H1 (cell line): ENCODE data around the gene TRAF3. TPM values are rescaled to one million over a fixed set of nuclear protein-coding genes. Genes with fewer than 3 reads are reported as not detected.

Source experiments
- CTCF ChIA-PET: fragments of 300-600 bp; sonication (Branson Sonifier 250); formaldehyde crosslinking; loops from one replicate; lab custom pipeline; 2021; ENCODE audit not compliant: partially characterized antibody; lab: Charles Lee
- POLR2A ChIA-PET: fragments of 300-600 bp; sonication (Branson Sonifier 250); formaldehyde crosslinking; loops from one replicate; lab custom pipeline; 2021; ENCODE audit warnings: inconsistent platforms; ENCODE audit not compliant: partially characterized antibody; lab: Charles Lee
- DNase-seq, 2 experiments: peaks; one replicate each; pipeline versions ENCODE4 v3.0.0 to v3.0.0-alpha.2; 2010 to 2022; ENCODE audit warnings: low spot score in 2 of 2, low read depth in 1 of 2, mixed read lengths in 1 of 2
- FAIRE-seq: peaks from 2 replicates; lab custom pipeline; 2011; peaks lifted over from hg19 to GRCh38; lab: Jason Lieb, UNC
- H2AFZ ChIP-seq: 2 replicates; pipeline ENCODE4 v1.8.1; 2012; ENCODE audit warnings: low read length, inconsistent platforms
- H2AK5ac ChIP-seq: 2 replicates; pipeline ENCODE4 v1.6.1; 2013; ENCODE audit warnings: low read depth, low read length
- H2BK120ac ChIP-seq: replicated peaks from 2 replicates; pipeline ENCODE3; 2013; ENCODE audit warnings: low read depth, low read length, inconsistent platforms
- H2BK12ac ChIP-seq: 2 replicates; pipeline ENCODE4 v1.6.1; 2013; ENCODE audit warnings: low read depth, low read length
- H2BK15ac ChIP-seq: 2 replicates; pipeline ENCODE4 v1.6.1; 2013; ENCODE audit warnings: low read length
- H2BK20ac ChIP-seq: 2 replicates; pipeline ENCODE4 v1.6.1; 2013; ENCODE audit warnings: low read length
- H2BK5ac ChIP-seq: 2 replicates; pipeline ENCODE4 v1.6.1; 2013; ENCODE audit warnings: low read depth, low read length
- H3K14ac ChIP-seq: 2 replicates; pipeline ENCODE4 v1.6.1; 2013; ENCODE audit warnings: inconsistent platforms; ENCODE audit not compliant: insufficient read length
- H3K18ac ChIP-seq: 2 replicates; pipeline ENCODE4 v1.6.1; 2013; ENCODE audit warnings: low read length; ENCODE audit errors: extremely low read depth
- H3K23ac ChIP-seq: 2 replicates; pipeline ENCODE4 v1.6.1; 2013; ENCODE audit warnings: inconsistent platforms; ENCODE audit not compliant: insufficient read length
- H3K23me2 ChIP-seq: 2 replicates; pipeline ENCODE4 v1.6.1; 2013; ENCODE audit warnings: low read depth, low read length
- H3K27ac ChIP-seq: 2 replicates; pipeline ENCODE4 v1.6.1; 2011; ENCODE audit warnings: low read depth, low read length, inconsistent platforms
- H3K27me3 ChIP-seq, 4 experiments: replicated peaks in 1 of 4; 1 replicate in 1 of 4; 2 replicates in 3 of 4; pipeline versions ENCODE4 v1.6.1 to v1.8.1; 2011 to 2013; ENCODE audit warnings: low read length in 3 of 4, mild to moderate bottlenecking in 3 of 4, inconsistent platforms in 2 of 4, mixed read lengths in 2 of 4, moderate library complexity in 1 of 4; ENCODE audit not compliant: control insufficient read depth in 3 of 4, insufficient read depth in 3 of 4; ENCODE audit errors: extremely low read depth in 1 of 4
- H3K36me3 ChIP-seq, 4 experiments: 2 replicates each; pipeline versions ENCODE4 v1.6.1 to v1.8.1; 2011 to 2013; ENCODE audit warnings: mild to moderate bottlenecking in 4 of 4, low read length in 3 of 4, moderate library complexity in 2 of 4, control low read depth in 1 of 4, inconsistent platforms in 1 of 4; ENCODE audit not compliant: insufficient read depth in 4 of 4, control insufficient read depth in 2 of 4
- H3K4ac ChIP-seq: replicated peaks from 2 replicates; pipeline ENCODE3; 2013; ENCODE audit warnings: low read length, low read depth, mixed read lengths, inconsistent platforms; ENCODE audit not compliant: insufficient read length
- H3K4me1 ChIP-seq, 4 experiments: replicated peaks in 1 of 4; 1 replicate in 1 of 4; 2 replicates in 3 of 4; pipeline versions ENCODE4 v1.6.1 to v1.8.1; 2011 to 2013; ENCODE audit warnings: low read length in 3 of 4, inconsistent platforms in 2 of 4, mixed read lengths in 1 of 4; ENCODE audit not compliant: insufficient read depth in 4 of 4, control insufficient read depth in 3 of 4
- H3K4me2 ChIP-seq, 2 experiments: 2 replicates each; pipeline versions ENCODE4 v1.6.1 to v1.8.1; 2011 to 2013; ENCODE audit warnings: low read depth in 2 of 2, low read length in 2 of 2, control low read depth in 1 of 2, inconsistent platforms in 1 of 2, mild to moderate bottlenecking in 1 of 2; ENCODE audit not compliant: insufficient read depth in 1 of 2
- H3K4me3 ChIP-seq, 4 experiments: fragments of 200-600, 300-600 bp in 1 of 4; sonication (generic), shearing (Covaris generic), sonication (Bioruptor Twin) in 1 of 4; 2 replicates each; pipeline versions ENCODE4 v1.5.1 to v1.8.1; 2011 to 2016; ENCODE audit warnings: low read length in 4 of 4, low read depth in 3 of 4, control low read depth in 2 of 4, inconsistent platforms in 2 of 4, mild to moderate bottlenecking in 2 of 4, mixed read lengths in 1 of 4, moderate library complexity in 1 of 4; ENCODE audit not compliant: insufficient read depth in 2 of 4; ENCODE audit errors: extremely low read depth in 1 of 4
- H3K56ac ChIP-seq: replicated peaks from 2 replicates; pipeline ENCODE3; 2013; ENCODE audit warnings: low read depth, mild to moderate bottlenecking, mixed read lengths, low read length, inconsistent platforms; ENCODE audit not compliant: insufficient read length
- H3K79me1 ChIP-seq: 2 replicates; pipeline ENCODE4 v1.6.1; 2013; ENCODE audit warnings: low read depth, low read length, control low read depth
- H3K79me2 ChIP-seq, 2 experiments: 2 replicates each; pipeline versions ENCODE4 v1.6.1 to v1.8.1; 2012 to 2013; ENCODE audit warnings: low read length in 2 of 2, mild to moderate bottlenecking in 2 of 2, inconsistent platforms in 1 of 2; ENCODE audit not compliant: insufficient read depth in 2 of 2, control insufficient read depth in 1 of 2
- H3K9ac ChIP-seq, 4 experiments: replicated peaks in 1 of 4; 1 replicate in 1 of 4; 2 replicates in 3 of 4; pipeline versions ENCODE4 v1.6.1 to v1.8.1; 2011 to 2013; ENCODE audit warnings: low read depth in 3 of 4, low read length in 3 of 4, control low read depth in 2 of 4, mild to moderate bottlenecking in 2 of 4, moderate library complexity in 2 of 4, inconsistent platforms in 1 of 4; ENCODE audit errors: extremely low read depth in 1 of 4
- H3K9me3 ChIP-seq, 2 experiments: 2 replicates each; pipeline versions ENCODE4 v1.6.1 to v1.8.1; 2012 to 2013; ENCODE audit warnings: mild to moderate bottlenecking in 2 of 2, moderate library complexity in 2 of 2, control low read depth in 1 of 2, inconsistent platforms in 1 of 2, low read depth in 1 of 2, low read length in 1 of 2, mixed read lengths in 1 of 2; ENCODE audit not compliant: insufficient read depth in 2 of 2
- H4K20me1 ChIP-seq, 2 experiments: replicated peaks in 1 of 2; 2 replicates each; pipeline versions ENCODE3 to v1.8.1; 2011 to 2013; ENCODE audit warnings: inconsistent platforms in 2 of 2, low read length in 2 of 2, mild to moderate bottlenecking in 1 of 2; ENCODE audit not compliant: insufficient read depth in 2 of 2, control insufficient read depth in 1 of 2
- H4K5ac ChIP-seq: 2 replicates; pipeline ENCODE4 v1.6.1; 2013; ENCODE audit warnings: low read length, low read depth, mixed read lengths, inconsistent platforms; ENCODE audit not compliant: insufficient read length
- H4K8ac ChIP-seq: 2 replicates; pipeline ENCODE4 v1.8.0; 2013; ENCODE audit warnings: mild to moderate bottlenecking, moderate library complexity, low read length, inconsistent platforms; ENCODE audit not compliant: insufficient read depth; ENCODE audit errors: extremely low read depth
- H4K91ac ChIP-seq: replicated peaks from 2 replicates; pipeline ENCODE3; 2013; ENCODE audit warnings: low read length, mixed read lengths, inconsistent platforms; ENCODE audit not compliant: insufficient read length
- NANOG ChIP-seq: IDR thresholded peaks from 2 replicates; pipeline ENCODE4 v1.6.1; 2011; ENCODE audit warnings: low read length, low read depth, mild to moderate bottlenecking, inconsistent platforms; ENCODE audit not compliant: insufficient read depth, poor library complexity, severe bottlenecking
- YY1 ChIP-seq: IDR thresholded peaks from 2 replicates; pipeline ENCODE4 v1.6.1; 2011; ENCODE audit warnings: low read depth, mild to moderate bottlenecking, low read length
- WGBS, 2 experiments: shearing (Covaris generic) in 1 of 2; methylation state at CpG; one replicate each; pipeline versions ENCODE4 v1.1.6 to v1.1.7; 2013 to 2015; ENCODE audit warnings: low lambda C conversion rate in 2 of 2, mixed read lengths in 2 of 2, inconsistent platforms in 1 of 2, low coverage in 1 of 2, missing lambda C conversion rate in 1 of 2; ENCODE audit not compliant: insufficient replicate concordance in 2 of 2, insufficient coverage in 1 of 2, insufficient read length in 1 of 2; ENCODE audit errors: extremely low coverage in 1 of 2, missing lambda C conversion rate in 1 of 2; 5-methylcytosine and 5-hydroxymethylcytosine counted together
- polyA plus RNA-seq, 7 experiments: library from polyadenylated mRNA; depleted of rRNA in 3 of 7; stranded (reverse) in 5 of 7; unstranded in 2 of 7; fragments of >200 nt in 5 of 7; fragments of 200-250 nt in 2 of 7; gene quantifications; 1 replicate in 5 of 7; 2 replicates in 1 of 7; 4 replicates in 1 of 7; pipeline versions ENCODE4 v1.2.1 to v1.2.3, GENCODE V29; 2011 to 2013; ENCODE audit warnings: missing spikeins in 2 of 7, mixed read lengths in 2 of 7
- total RNA-seq: library from RNA; stranded (reverse); fragmentation: NEBNext Ultra II Directional; extraction: Animal tissue kit (Norgen Biotek cat#: 25700); gene quantifications from 2 replicates; pipeline ENCODE4 v1.2.1, GENCODE V29; 2021

The TRAF3 gene
- total and polyA plus RNA-seq, 2 of the 8 experiments (the other 6 are each of a cell fraction or from before 2014, with no cell fraction given), result 5.8 to 12.1 TPM

DNA sequence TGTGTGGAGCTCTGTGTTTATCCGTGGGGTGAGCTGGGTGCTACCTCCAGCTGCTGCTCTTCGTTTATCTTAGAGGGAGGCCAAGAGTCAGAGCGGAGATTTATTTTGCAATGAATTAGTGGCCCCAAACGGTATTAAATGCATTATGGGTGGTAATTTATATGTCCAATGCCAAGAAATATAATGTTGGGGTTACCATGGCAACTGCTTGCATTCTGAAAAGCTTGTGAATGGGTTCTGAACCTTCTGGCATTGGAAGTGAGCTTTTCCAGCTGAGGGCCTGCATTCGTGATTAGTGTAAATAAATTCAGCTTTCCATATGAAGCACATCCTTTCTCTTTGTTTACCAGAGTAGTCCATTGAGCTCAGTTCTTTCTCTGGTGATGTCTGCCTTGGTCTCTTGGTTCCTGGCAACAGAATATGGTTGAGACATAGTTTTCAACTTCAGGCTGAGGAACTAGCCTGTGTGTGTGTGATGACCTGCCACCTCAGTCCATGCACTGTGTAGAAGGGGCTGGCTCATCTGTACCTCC, 51.8 kb downstream of the TRAF3 start:
- H3K9me3 ChIP-seq, result no peaks in the 10 kb centered on the region
- no peak overlapping the region for H2BK5ac ChIP-seq
- no peak overlapping the region for H3K4me2 ChIP-seq
- 0 out of 2 replicates have a peak overlapping the region, but pooled peaks have one; percentile 5 for H2BK12ac ChIP-seq
- no peak overlapping the region for H3K56ac ChIP-seq
- H3K23me2 ChIP-seq, result no peaks in the 10 kb centered on the region
- CTCF ChIA-PET, result interaction anchor here (0.7 to 1.4 kb wide), 4 partner anchors 11 to 304 kb away, joined by 3 to 5 read pairs (median 4); no protein-coding TSS in a partner anchor
- peak overlapping the region; percentile 73 for H2BK120ac ChIP-seq
- no peak overlapping the region for H3K27ac ChIP-seq
- no peak overlapping the region for H3K18ac ChIP-seq
- H4K91ac ChIP-seq, result peak overlapping the region; percentile 29
- 0 out of 2 replicates have a peak, but pooled peaks cover 3% of the 10 kb centered on the region for H3K79me1 ChIP-seq
- peaks cover 10 to 25% (median 23%) of the 10 kb centered on the region in 4 experiments for H3K4me1 ChIP-seq
- H3K14ac ChIP-seq, result no peak overlapping the region
- no peaks in the 10 kb centered on the region for H3K36me3 ChIP-seq
- H4K20me1 ChIP-seq, result no peaks in the 10 kb centered on the region
- H2BK15ac ChIP-seq, result no peak overlapping the region
- H2BK20ac ChIP-seq, result 0 out of 2 replicates have a peak overlapping the region, but pooled peaks have one; percentile 1
- no peak overlapping the region for H4K5ac ChIP-seq
- 0 out of 4 replicates have a peak, but pooled peaks cover 0 to under 1% of the 10 kb centered on the region in 2 experiments for H3K79me2 ChIP-seq
- no peak overlapping the region for H3K4ac ChIP-seq
- no peak overlapping the region for H2AFZ ChIP-seq
- no peak overlapping the region for H4K8ac ChIP-seq
- DNase-seq (no peak), FAIRE-seq (no peak)
- H3K4me3 ChIP-seq, result no peak overlapping the region
- no peaks in the 10 kb centered on the region for H3K27me3 ChIP-seq
- H3K9ac ChIP-seq, result no peak overlapping the region
- no peak overlapping the region for H3K23ac ChIP-seq
- 70% methylated on average over 5 of the region's 5 CpGs; no CpG with 5 or more reads in 1 of the 2 experiments for WGBS, 2 experiments
- POLR2A ChIA-PET, result interaction anchor here (1.4 kb wide), 1 partner anchor 9 kb away, joined by 3 read pairs; no protein-coding TSS in a partner anchor
- H2AK5ac ChIP-seq, result no peak overlapping the region
- TF ChIP-seq NANOG (no peak), YY1 (no peak)
